Measurements from ENCODE around the gene SERPINB5.

DNA sequence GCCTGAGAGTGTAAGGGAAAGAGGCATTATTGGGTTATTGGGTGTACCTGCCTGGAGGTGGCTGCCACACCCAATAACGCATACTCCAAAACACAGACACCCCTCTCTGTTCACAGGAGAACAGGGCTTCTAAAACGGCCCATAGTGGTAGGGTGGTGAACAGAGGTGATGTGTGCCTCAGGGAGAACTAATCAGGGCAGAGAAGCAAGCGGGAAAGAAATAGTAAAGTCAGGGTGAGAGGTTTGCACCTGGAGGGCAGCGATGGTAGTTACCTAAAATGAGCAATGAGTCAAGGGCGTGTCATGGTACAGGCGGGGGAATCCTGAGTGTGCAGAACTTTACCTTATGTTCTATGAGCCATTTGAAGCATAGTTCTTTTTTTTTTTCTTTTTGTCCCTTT is 32.9 kb upstream of the SERPINB5 start:
- TF ChIP-seq POLR2A (IDR thresholded peaks at IDR 0.05) (no peak), CTCF (IDR thresholded peaks at IDR 0.05) (no peak)

Data from body of pancreas (tissue), 4 donors.